GM12873 (cell line): Measurements from ENCODE around the gene SHROOM4.

Experiments used
- TF ChIP-seq, protein P1 (sequence below): IDR thresholded peaks from 2 replicates; pipeline ENCODE4 v1.5.1; 2012; ENCODE audit warnings: low read depth, mild to moderate bottlenecking, moderate library complexity, low read length, control low read depth; ENCODE audit not compliant: insufficient read depth; ENCODE audit errors: missing control alignments

The SHROOM4 gene

GRCh38 chrX:50613846-50614245 lies 200.1 kb downstream of the SHROOM4 start:
- TF ChIP-seq, protein P1, sequence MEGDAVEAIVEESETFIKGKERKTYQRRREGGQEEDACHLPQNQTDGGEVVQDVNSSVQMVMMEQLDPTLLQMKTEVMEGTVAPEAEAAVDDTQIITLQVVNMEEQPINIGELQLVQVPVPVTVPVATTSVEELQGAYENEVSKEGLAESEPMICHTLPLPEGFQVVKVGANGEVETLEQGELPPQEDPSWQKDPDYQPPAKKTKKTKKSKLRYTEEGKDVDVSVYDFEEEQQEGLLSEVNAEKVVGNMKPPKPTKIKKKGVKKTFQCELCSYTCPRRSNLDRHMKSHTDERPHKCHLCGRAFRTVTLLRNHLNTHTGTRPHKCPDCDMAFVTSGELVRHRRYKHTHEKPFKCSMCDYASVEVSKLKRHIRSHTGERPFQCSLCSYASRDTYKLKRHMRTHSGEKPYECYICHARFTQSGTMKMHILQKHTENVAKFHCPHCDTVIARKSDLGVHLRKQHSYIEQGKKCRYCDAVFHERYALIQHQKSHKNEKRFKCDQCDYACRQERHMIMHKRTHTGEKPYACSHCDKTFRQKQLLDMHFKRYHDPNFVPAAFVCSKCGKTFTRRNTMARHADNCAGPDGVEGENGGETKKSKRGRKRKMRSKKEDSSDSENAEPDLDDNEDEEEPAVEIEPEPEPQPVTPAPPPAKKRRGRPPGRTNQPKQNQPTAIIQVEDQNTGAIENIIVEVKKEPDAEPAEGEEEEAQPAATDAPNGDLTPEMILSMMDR: no peak

- TF ChIP-seq, protein P1: no peak
Observed at GRCh38 chrX:50609796-50610195, 204.2 kb downstream of the SHROOM4 start.

DNA sequence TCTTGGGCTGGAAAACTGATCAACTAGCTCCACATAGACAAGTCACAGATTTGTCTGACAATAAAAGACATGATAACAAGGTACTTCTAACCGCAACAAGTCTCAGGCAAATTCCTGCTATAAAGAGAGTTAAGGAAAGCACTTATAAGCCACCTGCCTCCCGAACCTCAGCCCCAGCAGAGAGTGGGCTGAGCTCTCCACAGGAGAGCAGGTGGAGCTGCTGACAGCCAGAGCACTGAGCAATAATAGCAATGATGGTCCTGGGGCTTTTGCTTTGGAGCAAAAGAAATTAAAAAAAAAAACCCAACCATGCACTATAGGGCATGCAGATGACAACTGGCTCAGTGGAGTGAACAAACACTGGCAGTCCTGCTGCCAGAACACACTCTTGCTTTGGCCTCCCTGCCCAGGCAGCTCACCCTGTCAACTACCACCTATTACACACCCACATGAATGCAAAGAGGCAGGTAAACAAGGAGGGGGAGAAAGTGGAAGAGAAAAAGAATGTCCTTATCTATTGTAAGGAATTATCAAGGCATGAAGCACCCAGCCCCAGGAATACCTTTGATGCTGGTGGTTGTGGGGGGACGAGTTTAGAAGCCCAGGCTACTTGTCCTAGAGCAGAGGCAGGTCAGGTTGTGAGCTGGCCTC lies 207.6 kb downstream of the SHROOM4 start:
- TF ChIP-seq, protein P1: no peak

DNA sequence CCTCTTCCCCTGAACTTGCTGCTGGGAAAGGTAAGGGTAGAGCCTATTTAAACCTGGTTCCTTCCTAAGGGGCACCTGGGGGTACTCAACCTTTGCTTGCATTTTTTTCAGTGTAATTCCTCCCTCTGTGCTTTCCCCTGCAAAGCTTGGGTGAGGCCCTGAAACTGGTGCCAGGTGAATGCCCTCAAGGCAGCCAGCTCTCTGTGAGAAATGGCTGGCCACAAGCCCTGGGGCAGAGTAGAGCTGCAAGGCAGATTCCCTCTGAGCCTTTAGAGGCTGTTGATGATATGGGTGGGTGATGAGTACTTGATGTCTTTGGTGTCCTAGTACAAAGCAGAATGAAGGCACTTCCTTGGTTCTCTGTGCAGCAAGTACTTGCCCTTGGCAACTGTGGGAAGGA lies 217.9 kb downstream of the SHROOM4 start:
- TF ChIP-seq, protein P1: no peak

DNA sequence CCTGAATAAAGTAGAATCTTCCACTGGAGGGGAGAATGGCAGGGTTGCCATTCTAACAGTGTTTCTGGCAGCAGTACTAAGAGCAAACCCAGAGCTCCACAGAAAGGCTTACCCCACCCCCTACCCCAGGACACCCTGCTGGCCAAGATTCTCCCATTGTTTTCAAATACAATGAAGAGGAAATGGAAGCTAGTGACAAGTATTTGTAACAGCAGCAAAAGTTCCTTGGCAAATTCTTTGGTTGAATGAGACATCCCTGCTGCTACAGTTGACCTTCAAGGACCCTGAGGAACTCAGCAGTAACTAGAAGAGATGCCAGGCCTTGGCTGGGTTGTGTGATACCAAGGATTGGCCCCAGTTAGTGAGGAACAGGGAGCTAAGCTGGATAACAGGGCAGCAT lies 219.2 kb downstream of the SHROOM4 start:
- TF ChIP-seq, protein P1: no peak

GRCh38 chrX:50586980-50587379 lies 227.0 kb downstream of the SHROOM4 start:
- TF ChIP-seq, protein P1: no peak

GRCh38 chrX:50586407-50586806 lies 227.6 kb downstream of the SHROOM4 start:
- TF ChIP-seq, protein P1: no peak

DNA sequence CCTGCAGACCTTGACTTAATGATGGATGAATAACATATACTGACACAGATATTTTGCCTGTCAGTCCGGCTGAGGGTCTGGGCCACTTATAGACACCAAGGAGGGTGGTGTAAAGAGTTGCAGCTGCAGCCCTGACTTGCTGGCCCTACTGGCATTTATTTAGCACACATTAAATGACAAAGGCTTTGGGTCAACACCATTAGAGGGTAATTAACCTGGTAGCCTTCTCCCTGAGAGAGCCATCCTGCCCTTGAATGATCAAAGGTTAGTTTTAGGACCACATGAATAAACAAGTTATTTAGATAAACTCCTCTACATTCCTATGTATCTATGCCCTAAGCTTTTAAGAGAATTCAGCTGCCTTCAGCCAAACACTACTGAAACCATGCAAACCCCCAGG lies 232.6 kb downstream of the SHROOM4 start:
- TF ChIP-seq, protein P1: no peak
